SK-N-SH (cell line): ENCODE data around the gene IQUB. TPM values are rescaled to one million over a fixed set of nuclear protein-coding genes. Genes with fewer than 3 reads are reported as not detected.
"Not testable (repeated sequence)": the region's sequence is repeated elsewhere in the genome, so short reads cannot be mapped to it uniquely, and the experiment has no call there.

Source experiments
- CTCF ChIA-PET: fragments of 300-600, 350-600 bp; formaldehyde crosslinking; extraction: SDS; loops from one replicate; lab custom pipeline; 2021; lab: Yijun Ruan, JAX
- POLR2A ChIA-PET: fragments of 350-600 bp; sonication (Branson Sonifier 250); formaldehyde crosslinking; extraction: SDS; loops from one replicate; lab custom pipeline; 2020; ENCODE audit warnings: antibody characterized with exemption, inconsistent platforms; lab: Yijun Ruan, JAX
- DNase-seq: peaks from one replicate; pipeline ENCODE4 v3.0.0; 2012
- H2AFZ ChIP-seq: fragments of 200-600 bp; sonication (generic); 2 replicates; pipeline ENCODE4 v1.8.1; 2016; ENCODE audit warnings: antibody characterized with exemption, mild to moderate bottlenecking, low read depth
- H3F3A ChIP-seq: fragments of 200-600 bp; sonication (generic); replicated peaks from 2 replicates; pipeline ENCODE3; 2016; ENCODE audit warnings: antibody characterized with exemption, mild to moderate bottlenecking; ENCODE audit not compliant: insufficient read depth
- H3K27ac ChIP-seq, 2 experiments: fragments of 200-500 bp in 1 of 2; fragments of 200-600 bp in 1 of 2; sonication (Bioruptor generic) in 1 of 2; sonication (generic), shearing (Covaris generic) in 1 of 2; 2 replicates each; pipeline versions ENCODE4 v1.5.1 to v1.6.1; 2014 to 2016; ENCODE audit warnings: low read depth in 2 of 2, inconsistent platforms in 1 of 2, low read length in 1 of 2, mild to moderate bottlenecking in 1 of 2, mixed read lengths in 1 of 2
- H3K27me3 ChIP-seq: fragments of 200-600 bp; sonication (generic), shearing (Covaris generic); 2 replicates; pipeline ENCODE4 v1.6.1; 2016; ENCODE audit warnings: mixed run types; ENCODE audit not compliant: insufficient read depth
- H3K36me3 ChIP-seq, 2 experiments: fragments of 200-500 bp in 1 of 2; fragments of 200-600 bp in 1 of 2; sonication (Bioruptor generic) in 1 of 2; sonication (generic) in 1 of 2; replicated peaks in 1 of 2; 2 replicates each; pipeline versions ENCODE3 to v1.5.1; 2014 to 2016; ENCODE audit warnings: low read length in 1 of 2, mild to moderate bottlenecking in 1 of 2; ENCODE audit not compliant: insufficient read depth in 2 of 2, control insufficient read depth in 1 of 2
- H3K4me1 ChIP-seq, 2 experiments: fragments of 200-500 bp in 1 of 2; fragments of 200-600 bp in 1 of 2; sonication (Bioruptor generic) in 1 of 2; sonication (generic), shearing (Covaris generic) in 1 of 2; 2 replicates each; pipeline versions ENCODE4 v1.5.1 to v1.6.1; 2014 to 2016; ENCODE audit warnings: low read depth in 1 of 2, low read length in 1 of 2, mixed run types in 1 of 2; ENCODE audit not compliant: insufficient read depth in 2 of 2, control insufficient read depth in 1 of 2
- H3K4me2 ChIP-seq: fragments of 200-600 bp; sonication (generic), shearing (Covaris generic); 2 replicates; pipeline ENCODE4 v1.6.1; 2017; ENCODE audit warnings: mixed run types
- H3K4me3 ChIP-seq, 2 experiments: fragments of 200-500 bp in 1 of 2; fragments of 200-600 bp in 1 of 2; sonication (Bioruptor generic) in 1 of 2; sonication (generic), shearing (Covaris generic) in 1 of 2; 2 replicates each; pipeline versions ENCODE4 v1.5.1 to v1.8.1; 2014 to 2016; ENCODE audit warnings: low read depth in 2 of 2, inconsistent platforms in 1 of 2, low read length in 1 of 2, mild to moderate bottlenecking in 1 of 2, mixed read lengths in 1 of 2, moderate library complexity in 1 of 2
- H3K79me2 ChIP-seq: fragments of 200-600 bp; sonication (generic); 2 replicates; pipeline ENCODE4 v1.8.1; 2017; ENCODE audit warnings: mild to moderate bottlenecking; ENCODE audit not compliant: insufficient read depth
- H3K9ac ChIP-seq: fragments of 200-600 bp; sonication (generic); 2 replicates; pipeline ENCODE4 v1.6.1; 2017; ENCODE audit warnings: mixed run types
- H3K9me2 ChIP-seq: fragments of 200-600 bp; sonication (generic); 2 replicates; pipeline ENCODE4 v1.6.1; 2017; ENCODE audit warnings: mixed run types
- H3K9me3 ChIP-seq: fragments of 200-600 bp; sonication (generic); 2 replicates; pipeline ENCODE4 v1.6.1; 2017; ENCODE audit warnings: mixed run types, mild to moderate bottlenecking, moderate library complexity
- H4K20me1 ChIP-seq: fragments of 200-600 bp; sonication (generic); 2 replicates; pipeline ENCODE4 v1.6.1; 2017; ENCODE audit warnings: mild to moderate bottlenecking, mixed run types; ENCODE audit not compliant: insufficient read depth
- CHD2 ChIP-seq: fragments of 150-350 bp; IDR thresholded peaks from 2 replicates; pipeline ENCODE4 v1.6.1; 2018; ENCODE audit warnings: low read length; ENCODE audit not compliant: partially characterized antibody
- ELF1 ChIP-seq: IDR thresholded peaks from 2 replicates; pipeline ENCODE4 v1.4.0; 2012
- FOXJ3 ChIP-seq: sonication (generic); formaldehyde crosslinking; IDR thresholded peaks from 2 replicates; pipeline ENCODE4 v1.5.1; 2020; ENCODE audit warnings: mild to moderate bottlenecking, missing genetic modification reagents
- FOXM1 ChIP-seq: IDR thresholded peaks from 2 replicates; pipeline ENCODE4 v1.4.0; 2012; ENCODE audit warnings: low read depth, mild to moderate bottlenecking
- GABPA ChIP-seq: IDR thresholded peaks from 2 replicates; pipeline ENCODE4 v1.4.0; 2012; ENCODE audit warnings: low read depth, mild to moderate bottlenecking
- JUND ChIP-seq: IDR thresholded peaks from 2 replicates; pipeline ENCODE4 v1.4.0; 2012
- MEF2A ChIP-seq: IDR thresholded peaks from 2 replicates; pipeline ENCODE4 v1.4.0; 2012; ENCODE audit warnings: low read depth, borderline replicate concordance
- MXI1 ChIP-seq: IDR thresholded peaks from 2 replicates; pipeline ENCODE4 v1.6.1; 2012; ENCODE audit warnings: mild to moderate bottlenecking, low read depth, low read length, improper control_type of control experiment
- NRF1 ChIP-seq: IDR thresholded peaks from 2 replicates; pipeline ENCODE4 v1.6.1; 2012; ENCODE audit warnings: low read depth, mild to moderate bottlenecking, low read length
- POLR2AphosphoS5 ChIP-seq: IDR thresholded peaks from 2 replicates; pipeline ENCODE4 v1.6.1; 2012; ENCODE audit warnings: low read depth, low read length
- RCOR1 ChIP-seq: fragments of 150-350 bp; IDR thresholded peaks from 2 replicates; pipeline ENCODE4 v1.6.1; 2017; ENCODE audit warnings: antibody characterized with exemption, low read length
- RXRA ChIP-seq: IDR thresholded peaks from 2 replicates; pipeline ENCODE4 v1.4.0; 2012; ENCODE audit warnings: low read depth, mild to moderate bottlenecking, borderline replicate concordance
- SMC3 ChIP-seq: IDR thresholded peaks from 2 replicates; pipeline ENCODE4 v1.6.1; 2012; ENCODE audit warnings: low read depth, low read length, improper control_type of control experiment
- YY1 ChIP-seq: IDR thresholded peaks from 2 replicates; pipeline ENCODE4 v1.4.0; 2012; ENCODE audit warnings: low read depth, mild to moderate bottlenecking
- WGBS: methylation state at CpG from one replicate; pipeline ENCODE4 v1.1.6; 2017; ENCODE audit warnings: low lambda C conversion rate; 5-methylcytosine and 5-hydroxymethylcytosine counted together
- polyA plus RNA-seq, 3 experiments: library from polyadenylated mRNA; depleted of rRNA; stranded (reverse); fragments of >200 nt; gene quantifications; 2 replicates each; pipeline ENCODE4 v1.2.3, GENCODE V29; 2012
- TF ChIP-seq, protein P1 (sequence below): fragments of 150-350 bp; IDR thresholded peaks from 2 replicates; pipeline ENCODE4 v1.6.1; 2017; ENCODE audit warnings: antibody characterized with exemption, low read length, low read depth, borderline replicate concordance
- TF ChIP-seq, protein P2 (sequence below): fragments of 150-350 bp; IDR thresholded peaks from 2 replicates; pipeline ENCODE4 v1.6.1; 2016; ENCODE audit warnings: mild to moderate bottlenecking, low read depth, low read length
- TF ChIP-seq, protein P3 (sequence below): IDR thresholded peaks from 2 replicates; pipeline ENCODE4; 2012
- TF ChIP-seq, protein P4 (sequence below): IDR thresholded peaks from 2 replicates; pipeline ENCODE4 v1.4.0; 2012; ENCODE audit warnings: low read depth, borderline replicate concordance

IQUB gene
- polyA plus RNA-seq, 1 of the 3 experiments (the other 2 are of a cell fraction): 0.10 TPM

DNA sequence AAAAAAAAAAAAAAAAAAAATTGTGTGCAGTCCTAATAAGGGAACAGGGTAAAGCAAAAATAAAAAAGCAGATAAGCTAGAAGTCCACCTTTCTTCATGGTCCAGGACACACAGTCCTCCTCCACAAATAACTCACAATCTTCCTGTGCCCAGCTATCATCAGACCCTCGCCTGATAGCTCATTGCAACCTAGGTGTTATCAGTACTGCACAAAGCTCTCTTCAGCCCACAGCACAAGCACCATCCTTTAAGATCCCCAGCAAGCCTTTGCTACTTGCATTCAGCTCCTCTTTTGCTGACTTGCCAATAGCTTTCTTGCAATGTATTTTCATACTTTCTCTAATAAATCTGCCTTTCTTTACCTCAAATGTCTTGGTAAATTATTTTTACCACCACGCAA, 18.2 kb upstream of the IQUB start:
- Histone ChIP-seq H3K4me2 (no peak overlapping the region), H3K9ac (no peak overlapping the region), H3K4me1 (peaks cover 6 to 12% of the 10 kb centered on the region in 2 experiments), H3K4me3 (no peak overlapping the region), H2AFZ (no peak overlapping the region), H3K27ac (no peak overlapping the region), H4K20me1 (no peaks in the 10 kb centered on the region), H3K79me2 (peaks cover 55% of the 10 kb centered on the region), H3K9me2 (no peaks in the 10 kb centered on the region), H3K36me3 (peaks cover 44 to 48% of the 10 kb centered on the region in 2 experiments), H3K9me3 (no peaks in the 10 kb centered on the region), H3F3A (peaks cover 4% of the 10 kb centered on the region), H3K27me3 (no peaks in the 10 kb centered on the region)
- WGBS: 98% methylated on average over 2 of the region's 2 CpGs
- TF ChIP-seq, protein P1, sequence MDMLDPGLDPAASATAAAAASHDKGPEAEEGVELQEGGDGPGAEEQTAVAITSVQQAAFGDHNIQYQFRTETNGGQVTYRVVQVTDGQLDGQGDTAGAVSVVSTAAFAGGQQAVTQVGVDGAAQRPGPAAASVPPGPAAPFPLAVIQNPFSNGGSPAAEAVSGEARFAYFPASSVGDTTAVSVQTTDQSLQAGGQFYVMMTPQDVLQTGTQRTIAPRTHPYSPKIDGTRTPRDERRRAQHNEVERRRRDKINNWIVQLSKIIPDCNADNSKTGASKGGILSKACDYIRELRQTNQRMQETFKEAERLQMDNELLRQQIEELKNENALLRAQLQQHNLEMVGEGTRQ: no peak
- TF ChIP-seq POLR2AphosphoS5 (no peak), FOXM1 (no peak), MXI1 (no peak), FOXJ3 (CRISPR knock-in tag) (no peak), CHD2 (no peak), JUND (no peak), GABPA (no peak), RCOR1 (no peak), MEF2A (no peak), YY1 (no peak), RXRA (no peak), ELF1 (no peak), NRF1 (no peak), SMC3 (no peak)
- TF ChIP-seq, protein P2, sequence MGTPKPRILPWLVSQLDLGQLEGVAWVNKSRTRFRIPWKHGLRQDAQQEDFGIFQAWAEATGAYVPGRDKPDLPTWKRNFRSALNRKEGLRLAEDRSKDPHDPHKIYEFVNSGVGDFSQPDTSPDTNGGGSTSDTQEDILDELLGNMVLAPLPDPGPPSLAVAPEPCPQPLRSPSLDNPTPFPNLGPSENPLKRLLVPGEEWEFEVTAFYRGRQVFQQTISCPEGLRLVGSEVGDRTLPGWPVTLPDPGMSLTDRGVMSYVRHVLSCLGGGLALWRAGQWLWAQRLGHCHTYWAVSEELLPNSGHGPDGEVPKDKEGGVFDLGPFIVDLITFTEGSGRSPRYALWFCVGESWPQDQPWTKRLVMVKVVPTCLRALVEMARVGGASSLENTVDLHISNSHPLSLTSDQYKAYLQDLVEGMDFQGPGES: no peak
- TF ChIP-seq, protein P3, sequence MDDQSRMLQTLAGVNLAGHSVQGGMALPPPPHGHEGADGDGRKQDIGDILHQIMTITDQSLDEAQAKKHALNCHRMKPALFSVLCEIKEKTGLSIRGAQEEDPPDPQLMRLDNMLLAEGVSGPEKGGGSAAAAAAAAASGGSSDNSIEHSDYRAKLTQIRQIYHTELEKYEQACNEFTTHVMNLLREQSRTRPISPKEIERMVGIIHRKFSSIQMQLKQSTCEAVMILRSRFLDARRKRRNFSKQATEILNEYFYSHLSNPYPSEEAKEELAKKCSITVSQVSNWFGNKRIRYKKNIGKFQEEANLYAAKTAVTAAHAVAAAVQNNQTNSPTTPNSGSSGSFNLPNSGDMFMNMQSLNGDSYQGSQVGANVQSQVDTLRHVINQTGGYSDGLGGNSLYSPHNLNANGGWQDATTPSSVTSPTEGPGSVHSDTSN: no peak
- TF ChIP-seq, protein P4, sequence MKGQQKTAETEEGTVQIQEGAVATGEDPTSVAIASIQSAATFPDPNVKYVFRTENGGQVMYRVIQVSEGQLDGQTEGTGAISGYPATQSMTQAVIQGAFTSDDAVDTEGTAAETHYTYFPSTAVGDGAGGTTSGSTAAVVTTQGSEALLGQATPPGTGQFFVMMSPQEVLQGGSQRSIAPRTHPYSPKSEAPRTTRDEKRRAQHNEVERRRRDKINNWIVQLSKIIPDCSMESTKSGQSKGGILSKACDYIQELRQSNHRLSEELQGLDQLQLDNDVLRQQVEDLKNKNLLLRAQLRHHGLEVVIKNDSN: no peak
- DNase-seq: no peak
- CTCF ChIA-PET: interaction anchor here (0.6 to 1.1 kb wide), 2 partner anchors 16 to 60 kb away, joined by 3 read pairs; no protein-coding TSS in a partner anchor
- POLR2A ChIA-PET: no interaction called here

DNA sequence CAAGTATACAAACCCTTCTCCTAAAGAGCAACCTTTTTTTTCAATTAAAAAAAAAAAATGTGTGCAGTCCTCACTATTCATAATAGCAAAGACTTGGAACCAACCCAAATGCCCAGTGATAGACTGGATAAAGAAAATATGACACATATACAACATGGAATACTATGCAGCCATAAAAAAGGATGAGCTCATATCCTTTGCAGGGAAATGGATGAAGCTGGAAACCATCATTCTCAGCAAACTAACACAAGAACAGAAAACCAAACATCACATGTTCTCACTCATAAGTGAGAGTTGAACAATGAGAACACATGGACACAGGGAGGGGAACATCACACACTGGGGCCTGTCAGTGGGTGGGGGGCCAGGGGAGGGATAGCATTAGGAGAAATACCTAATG, 17.7 kb upstream of the IQUB start:
- H3K36me3 ChIP-seq: peaks cover 49 to 50% of the 10 kb centered on the region in 2 experiments
- H4K20me1 ChIP-seq, H3K9me3 ChIP-seq, POLR2A ChIA-PET, H3K27me3 ChIP-seq, H3K27ac ChIP-seq, H3K4me2 ChIP-seq, DNase-seq, H3K9me2 ChIP-seq, H3K4me3 ChIP-seq, H2AFZ ChIP-seq, H3K9ac ChIP-seq, H3F3A ChIP-seq: not testable (repeated sequence)
- H3K4me1 ChIP-seq: peaks cover 6 to 12% of the 10 kb centered on the region in 2 experiments
- peaks cover 54% of the 10 kb centered on the region for H3K79me2 ChIP-seq
- CTCF ChIA-PET: interaction anchor here (0.6 kb wide), 1 partner anchor 59 kb away, joined by 3 read pairs; no protein-coding TSS in a partner anchor
